K562 (cell line): ENCODE measurements around the gene LRP1B. TPM values are rescaled to one million over a fixed set of nuclear protein-coding genes. Genes with fewer than 3 reads are reported as not detected.

ENCODE experiments used
- BRD9 ChIP-seq: fragments of 450-650 bp; IDR thresholded peaks from 2 replicates; pipeline ENCODE4 v1.6.1; 2018; ENCODE audit warnings: low read depth; ENCODE audit not compliant: partially characterized antibody
- BRF1 ChIP-seq: IDR thresholded peaks from 3 replicates; pipeline ENCODE4 v1.6.1; 2011; ENCODE audit warnings: borderline replicate concordance, mild to moderate bottlenecking; ENCODE audit not compliant: insufficient read length; ENCODE audit errors: extremely low read depth
- ERF ChIP-seq: fragments of 450-650 bp; formaldehyde crosslinking; IDR thresholded peaks from 2 replicates; pipeline ENCODE4 v1.4.0; 2020; ENCODE audit warnings: mild to moderate bottlenecking, mixed read lengths
- HSF4 ChIP-seq: fragments of 250-450 bp; sonication (Bioruptor Pico); IDR thresholded peaks from 2 replicates; pipeline ENCODE4 v2.1.2; 2022; ENCODE audit warnings: mild to moderate bottlenecking, moderate library complexity, borderline replicate concordance
- JUND ChIP-seq, 2 experiments: IDR thresholded peaks; 2 replicates in 1 of 2; 3 replicates in 1 of 2; pipeline ENCODE4 v1.6.1; 2011; ENCODE audit warnings: borderline replicate concordance in 2 of 2, low read depth in 2 of 2, low read length in 2 of 2, improper control_type of control experiment in 1 of 2, missing biosample characterization in 1 of 2, missing genetic modification characterization in 1 of 2, missing genetic modification reagents in 1 of 2
- MED1 ChIP-seq: sonication (generic); formaldehyde crosslinking; IDR thresholded peaks from 2 replicates; pipeline ENCODE4 v1.8.1; 2023; ENCODE audit warnings: missing genetic modification reagents, borderline replicate concordance
- TSC22D4 ChIP-seq: fragments of 450-650 bp; IDR thresholded peaks from 2 replicates; pipeline ENCODE4 v1.6.1; 2016; ENCODE audit warnings: missing genetic modification characterization, missing biosample characterization, control low read depth
- VEZF1 ChIP-seq: fragments of 200-800 bp; sonication (Bioruptor generic); IDR thresholded peaks from 2 replicates; pipeline ENCODE4 v1.6.1; 2017; ENCODE audit warnings: missing genetic modification characterization, missing compliant biosample characterization
- ZNF592 ChIP-seq: fragments of 450-650 bp; IDR thresholded peaks from 2 replicates; pipeline ENCODE4 v1.6.1; 2017; ENCODE audit warnings: antibody characterized with exemption, mild to moderate bottlenecking
- polyA plus RNA-seq, 8 experiments: library from polyadenylated mRNA; depleted of rRNA in 4 of 8; stranded (reverse) in 5 of 8; unstranded in 3 of 8; fragments of >200 nt; fragmentation: Nextera tagmentation in 2 of 8; fragmentation: Illumina TruSeq in 1 of 8; extraction: Ambion mirVana in 2 of 8; extraction: Trizol in 1 of 8; gene quantifications; 2 replicates each; pipeline versions ENCODE4 v1.2.1 to v1.2.3, GENCODE V29; 2011 to 2014; ENCODE audit warnings: inconsistent platforms in 1 of 8, missing spikeins in 1 of 8
- total RNA-seq, 7 experiments: library from RNA; depleted of rRNA in 6 of 7; stranded (reverse); fragments of >200 nt in 6 of 7; fragmentation: Illumina TruSeq in 2 of 7; extraction: Trizol in 2 of 7; gene quantifications; 2 replicates each; pipeline versions ENCODE4 v1.2.1 to v1.2.3, GENCODE V29; 2011 to 2021; ENCODE audit warnings: low replicate concordance in 1 of 7

Gene LRP1B
- total and polyA plus RNA-seq, 9 of the 15 experiments (the other 6 are each of a cell fraction or from before 2014, with no cell fraction given) = not detected

- TF ChIP-seq TSC22D4 (tag) (no peak), MED1 (CRISPR knock-in tag) (no peak), ZNF592 (no peak), VEZF1 (CRISPR knock-in tag) (no peak), BRF1 (no peak), HSF4 (CRISPR knock-in tag) (no peak), BRD9 (no peak), ERF (CRISPR knock-in tag) (no peak), JUND (IDR thresholded peaks at IDR 0.05; ENCODE audit: borderline replicate concordance, low read depth, low read length) (no peak), JUND (tag; IDR thresholded peaks at IDR 0.05; ENCODE audit: borderline replicate concordance, low read depth, low read length) (no peak)
- TF ChIP-seq, all 486 proteins: peak for 0
Measured at GRCh38 chr2:140288726-140289125, 1842.1 kb downstream of the LRP1B start (continued).
